Measurements from ENCODE around the gene RCAN3.
"Not testable (repeated sequence)": the region's sequence is repeated elsewhere in the genome, so short reads cannot be mapped to it uniquely, and the experiment has no call there.

RCAN3 gene

DNA sequence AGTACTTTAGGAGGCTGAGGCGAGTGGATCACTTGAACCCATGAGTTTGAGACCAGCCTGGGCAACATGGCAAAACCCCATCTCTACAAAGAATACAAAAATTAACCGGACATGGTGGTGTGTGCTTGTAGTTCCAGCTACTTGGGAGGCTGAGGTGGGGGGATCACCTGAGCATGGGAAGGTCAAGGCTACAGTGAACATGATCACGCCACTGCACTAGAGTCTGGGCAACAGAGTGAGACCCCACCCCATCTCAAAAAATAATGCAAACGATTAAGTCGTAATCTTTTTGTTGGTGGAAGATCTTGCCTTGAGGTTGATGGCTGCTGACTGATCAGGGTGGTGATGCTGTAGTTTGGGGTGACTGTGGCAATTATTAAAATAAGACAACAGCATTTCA, 6.3 kb downstream of the RCAN3 start:
- no peak overlapping the region for H3K4me3 ChIP-seq (ENCODE audit: severe bottlenecking)
- no peaks in the 10 kb centered on the region for H3K9me3 ChIP-seq (ENCODE audit: severe bottlenecking)
- TF ChIP-seq, protein P1, sequence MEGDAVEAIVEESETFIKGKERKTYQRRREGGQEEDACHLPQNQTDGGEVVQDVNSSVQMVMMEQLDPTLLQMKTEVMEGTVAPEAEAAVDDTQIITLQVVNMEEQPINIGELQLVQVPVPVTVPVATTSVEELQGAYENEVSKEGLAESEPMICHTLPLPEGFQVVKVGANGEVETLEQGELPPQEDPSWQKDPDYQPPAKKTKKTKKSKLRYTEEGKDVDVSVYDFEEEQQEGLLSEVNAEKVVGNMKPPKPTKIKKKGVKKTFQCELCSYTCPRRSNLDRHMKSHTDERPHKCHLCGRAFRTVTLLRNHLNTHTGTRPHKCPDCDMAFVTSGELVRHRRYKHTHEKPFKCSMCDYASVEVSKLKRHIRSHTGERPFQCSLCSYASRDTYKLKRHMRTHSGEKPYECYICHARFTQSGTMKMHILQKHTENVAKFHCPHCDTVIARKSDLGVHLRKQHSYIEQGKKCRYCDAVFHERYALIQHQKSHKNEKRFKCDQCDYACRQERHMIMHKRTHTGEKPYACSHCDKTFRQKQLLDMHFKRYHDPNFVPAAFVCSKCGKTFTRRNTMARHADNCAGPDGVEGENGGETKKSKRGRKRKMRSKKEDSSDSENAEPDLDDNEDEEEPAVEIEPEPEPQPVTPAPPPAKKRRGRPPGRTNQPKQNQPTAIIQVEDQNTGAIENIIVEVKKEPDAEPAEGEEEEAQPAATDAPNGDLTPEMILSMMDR (IDR thresholded peaks at IDR 0.05; ENCODE audit: poor library complexity, severe bottlenecking): no peak
- no peaks in the 10 kb centered on the region for H3K27me3 ChIP-seq (ENCODE audit: insufficient read depth, poor library complexity, severe bottlenecking)
- no peaks in the 10 kb centered on the region for H3K36me3 ChIP-seq (ENCODE audit: low read depth)
- DNase-seq (ENCODE audit: low spot score) (no peak), ATAC-seq (ENCODE audit: low read depth) (no peak)
- H3K27ac ChIP-seq (ENCODE audit: poor library complexity, severe bottlenecking): no peak overlapping the region
- H3K4me1 ChIP-seq (ENCODE audit: insufficient read depth, poor library complexity, severe bottlenecking): peaks cover 9% of the 10 kb centered on the region

DNA sequence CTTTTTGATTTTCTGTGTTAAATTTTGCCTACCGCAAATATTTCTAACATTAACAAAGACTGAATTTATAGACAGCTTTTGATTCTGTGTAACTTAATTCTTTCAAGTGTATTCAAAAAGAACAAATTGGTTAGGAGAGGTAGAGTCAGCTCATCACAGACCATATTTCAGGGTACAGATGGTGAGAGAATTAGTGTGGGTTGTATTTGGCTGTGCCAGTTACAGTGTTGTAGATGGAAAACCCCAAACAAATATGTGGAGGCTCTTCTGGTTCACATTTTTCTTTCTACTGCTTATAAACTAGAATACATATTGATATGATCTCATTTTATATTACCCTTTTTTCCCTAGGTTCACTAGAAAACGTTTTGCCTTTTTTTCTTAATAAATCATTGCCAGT, 11.1 kb downstream of the RCAN3 start:
- Histone ChIP-seq H3K4me1 (ENCODE audit: insufficient read depth, poor library complexity, severe bottlenecking) (peaks cover 12% of the 10 kb centered on the region), H3K4me3 (ENCODE audit: severe bottlenecking) (no peak overlapping the region), H3K36me3 (ENCODE audit: low read depth) (0 out of 2 replicates have a peak, but pooled peaks cover 4% of the 10 kb centered on the region), H3K27ac (ENCODE audit: poor library complexity, severe bottlenecking) (no peak overlapping the region), H3K27me3 (ENCODE audit: insufficient read depth, poor library complexity, severe bottlenecking) (no peaks in the 10 kb centered on the region), H3K9me3 (ENCODE audit: severe bottlenecking) (no peaks in the 10 kb centered on the region)
- ATAC-seq (ENCODE audit: low read depth): no peak
- no peak for DNase-seq (ENCODE audit: low spot score)
- TF ChIP-seq, protein P1 (IDR thresholded peaks at IDR 0.05; ENCODE audit: poor library complexity, severe bottlenecking): no peak

DNA sequence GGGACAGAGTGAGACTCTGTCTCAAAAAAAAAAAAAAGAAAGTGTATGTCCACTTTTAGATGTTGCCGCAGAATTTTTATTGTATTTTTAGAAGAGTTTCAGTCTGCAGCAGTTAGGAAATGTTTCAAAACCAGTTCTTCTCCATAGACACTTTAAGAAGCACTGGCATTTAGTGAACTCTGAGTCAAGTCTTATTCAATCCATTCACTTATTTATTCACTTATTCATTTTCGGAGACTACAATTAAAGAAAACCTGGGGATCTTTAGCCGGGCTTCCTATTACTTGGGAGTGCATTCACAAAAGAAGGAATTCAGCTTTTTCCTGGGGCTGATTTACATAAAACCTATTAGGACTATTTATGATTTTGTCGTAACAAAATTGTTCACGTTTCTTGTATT, 12.3 kb downstream of the RCAN3 start:
- no peak for ATAC-seq (ENCODE audit: low read depth)
- peaks cover 12% of the 10 kb centered on the region for H3K4me1 ChIP-seq (ENCODE audit: insufficient read depth, poor library complexity, severe bottlenecking)
- TF ChIP-seq, protein P1 (IDR thresholded peaks at IDR 0.05; ENCODE audit: poor library complexity, severe bottlenecking): no peak
- peak overlapping the region; percentile 40 for H3K27ac ChIP-seq (ENCODE audit: poor library complexity, severe bottlenecking)
- H3K4me3 ChIP-seq (ENCODE audit: severe bottlenecking): no peak overlapping the region
- H3K9me3 ChIP-seq (ENCODE audit: severe bottlenecking): no peaks in the 10 kb centered on the region
- peaks cover 6% of the 10 kb centered on the region for H3K36me3 ChIP-seq (ENCODE audit: low read depth)
- no peak for DNase-seq (ENCODE audit: low spot score)
- no peaks in the 10 kb centered on the region for H3K27me3 ChIP-seq (ENCODE audit: insufficient read depth, poor library complexity, severe bottlenecking)

DNA sequence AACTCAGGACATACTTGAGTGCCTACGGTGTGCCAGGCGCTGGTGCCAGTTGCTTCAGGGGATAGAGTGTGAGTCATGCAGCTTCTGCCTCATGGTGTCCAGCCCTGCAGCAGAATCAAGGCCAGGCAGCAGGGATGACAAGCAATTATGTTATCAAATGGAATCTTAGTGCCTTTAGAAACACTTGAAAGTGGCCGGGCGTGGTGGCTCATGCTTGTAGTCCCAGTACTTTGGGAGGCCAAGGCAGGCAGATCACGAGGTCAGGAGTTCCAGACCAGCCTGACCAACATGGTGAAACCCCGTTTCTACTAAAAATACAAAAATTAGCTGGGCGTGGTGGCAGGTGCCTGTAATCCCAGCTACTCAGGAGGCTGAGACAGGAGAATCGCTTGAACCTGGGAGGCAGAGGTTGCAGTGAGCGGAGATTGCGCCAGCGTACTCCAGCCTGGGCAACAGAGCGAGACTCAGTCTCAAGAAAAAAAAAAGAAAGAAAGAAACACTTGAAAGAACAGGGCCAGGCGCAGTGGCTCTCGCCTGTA, 13.1 kb downstream of the RCAN3 start:
- not testable (repeated sequence) for H3K4me3 ChIP-seq (ENCODE audit: severe bottlenecking); H3K9me3 ChIP-seq (ENCODE audit: severe bottlenecking); H3K27me3 ChIP-seq (ENCODE audit: insufficient read depth, poor library complexity, severe bottlenecking)
- DNase-seq (ENCODE audit: low spot score) (peak; percentile 79), ATAC-seq (ENCODE audit: low read depth) (peak; percentile 100)
- Histone ChIP-seq H3K27ac (ENCODE audit: poor library complexity, severe bottlenecking) (peak overlapping the region; percentile 40), H3K36me3 (ENCODE audit: low read depth) (peaks cover 11% of the 10 kb centered on the region), H3K4me1 (ENCODE audit: insufficient read depth, poor library complexity, severe bottlenecking) (peaks cover 12% of the 10 kb centered on the region)

DNA sequence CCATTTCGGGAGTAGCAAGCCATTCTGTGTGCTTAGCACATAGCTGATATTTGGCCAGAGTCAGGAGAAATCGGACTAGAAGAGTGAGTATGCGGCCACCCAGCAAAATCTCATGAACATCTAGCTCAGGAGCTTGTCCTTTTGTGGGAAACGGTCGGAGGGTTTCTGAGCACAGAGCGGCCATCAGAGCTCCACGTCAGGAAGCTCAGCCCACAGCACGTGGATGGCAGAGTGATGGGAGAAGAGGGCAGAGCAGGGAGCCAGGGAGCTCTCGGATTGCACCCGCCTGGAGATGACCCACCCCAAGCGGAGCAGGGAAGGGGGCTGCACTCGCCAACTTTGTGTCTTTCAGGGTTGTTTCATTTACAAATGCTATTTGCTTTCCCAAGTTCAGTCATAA, 13.9 kb downstream of the RCAN3 start:
- peaks cover 12% of the 10 kb centered on the region for H3K4me1 ChIP-seq (ENCODE audit: insufficient read depth, poor library complexity, severe bottlenecking)
- ATAC-seq (ENCODE audit: low read depth) (no peak), DNase-seq (ENCODE audit: low spot score) (no peak)
- H3K36me3 ChIP-seq (ENCODE audit: low read depth): peaks cover 11% of the 10 kb centered on the region
- no peaks in the 10 kb centered on the region for H3K9me3 ChIP-seq (ENCODE audit: severe bottlenecking)
- H3K27me3 ChIP-seq (ENCODE audit: insufficient read depth, poor library complexity, severe bottlenecking): no peaks in the 10 kb centered on the region
- no peak overlapping the region for H3K27ac ChIP-seq (ENCODE audit: poor library complexity, severe bottlenecking)
- TF ChIP-seq, protein P1 (IDR thresholded peaks at IDR 0.05; ENCODE audit: poor library complexity, severe bottlenecking): no peak
- H3K4me3 ChIP-seq (ENCODE audit: severe bottlenecking): no peak overlapping the region

Data from RWPE2 (cell line).